Neural progenitor cell (in vitro differentiated cells): ENCODE results near the gene TSACC.

ENCODE experiments used
- CTCF ChIP-seq: fragments of 200-600 bp; sonication (generic); IDR thresholded peaks from 2 replicates; pipeline ENCODE4 v1.5.1; 2017; ENCODE audit warnings: antibody characterized with exemption, mild to moderate bottlenecking
- EZH2 ChIP-seq: fragments of 200-600 bp; sonication (generic); IDR thresholded peaks from 2 replicates; pipeline ENCODE4 v1.6.1; 2017; ENCODE audit warnings: antibody characterized with exemption, mild to moderate bottlenecking, moderate library complexity
- EZH2phosphoT487 ChIP-seq: fragments of 200-600 bp; sonication (generic); IDR thresholded peaks from 2 replicates; pipeline ENCODE4 v1.6.1; 2017; ENCODE audit warnings: antibody characterized with exemption

DNA sequence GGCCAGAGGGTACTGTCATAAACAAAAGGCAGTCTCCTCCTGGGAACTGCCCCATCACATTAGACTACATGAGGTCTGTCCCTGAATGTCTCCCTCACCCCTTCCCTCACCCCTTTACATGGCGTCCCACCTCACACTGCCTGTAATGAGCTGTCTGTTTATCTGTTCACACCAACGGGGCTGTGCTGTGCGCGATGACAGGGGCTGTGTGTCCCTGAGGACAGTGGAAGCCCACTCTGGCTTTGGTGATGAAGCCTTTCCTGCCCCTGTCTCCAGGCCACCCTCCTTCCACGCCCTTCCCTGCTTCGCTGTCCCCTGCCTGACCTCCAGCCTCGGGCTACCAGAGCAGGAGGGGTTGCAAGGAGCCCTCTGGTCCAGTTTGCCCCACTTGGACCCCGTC lies 53.4 kb downstream of the TSACC start:
- TF ChIP-seq CTCF (no peak), EZH2 (no peak), EZH2phosphoT487 (no peak)
